HepG2 (cell line): ENCODE results near the gene KLHL30.

Experiments used
- CHD4 ChIP-seq: fragments of 200-600 bp; sonication (generic); IDR thresholded peaks from 2 replicates; pipeline ENCODE4 v1.7.0; 2017; ENCODE audit warnings: mild to moderate bottlenecking, low read length, borderline replicate concordance
- CTCF ChIP-seq: sonication (generic); formaldehyde crosslinking; IDR thresholded peaks from 2 replicates; pipeline ENCODE4 v1.5.0; 2020; ENCODE audit warnings: mild to moderate bottlenecking, missing genetic modification reagents, moderate library complexity
- ELF1 ChIP-seq: sonication (generic); formaldehyde crosslinking; IDR thresholded peaks from 2 replicates; pipeline ENCODE4 v1.4.0; 2020; ENCODE audit warnings: missing genetic modification reagents
- EZH2 ChIP-seq: conservative IDR thresholded peaks from 2 replicates; pipeline ENCODE4 v1.6.1; 2012; ENCODE audit warnings: mild to moderate bottlenecking, low read depth, low read length, moderate library complexity
- HIVEP1 ChIP-seq: sonication (generic); formaldehyde crosslinking; IDR thresholded peaks from 2 replicates; pipeline ENCODE4 v1.4.0; 2020; ENCODE audit warnings: mild to moderate bottlenecking, missing genetic modification reagents
- KDM2A ChIP-seq: sonication (generic); formaldehyde crosslinking; IDR thresholded peaks from 2 replicates; pipeline ENCODE4 v1.4.0; 2020; ENCODE audit warnings: low read depth, missing genetic modification reagents, borderline replicate concordance
- MAFF ChIP-seq: IDR thresholded peaks from 2 replicates; pipeline ENCODE4 v1.6.1; 2011; ENCODE audit warnings: low read depth, low read length, improper control_type of control experiment
- RAD21 ChIP-seq: fragments of 450-650 bp; formaldehyde crosslinking; IDR thresholded peaks from 2 replicates; pipeline ENCODE4 v1.5.0; 2020; ENCODE audit warnings: mild to moderate bottlenecking
- RFX5 ChIP-seq: IDR thresholded peaks from 2 replicates; pipeline ENCODE4 v1.6.1; 2011; ENCODE audit warnings: low read depth, low read length, improper control_type of control experiment
- SALL2 ChIP-seq: sonication (generic); formaldehyde crosslinking; IDR thresholded peaks from 2 replicates; pipeline ENCODE4 v1.8.1; 2023; ENCODE audit warnings: mild to moderate bottlenecking, missing genetic modification reagents, inconsistent platforms
- ZC3H4 ChIP-seq: sonication (generic); formaldehyde crosslinking; IDR thresholded peaks from 2 replicates; pipeline ENCODE4 v1.4.0; 2020; ENCODE audit warnings: missing genetic modification reagents, borderline replicate concordance
- TF ChIP-seq, protein P1 (sequence below), 2 experiments: sonication (generic) in 1 of 2; formaldehyde crosslinking in 1 of 2; IDR thresholded peaks; 2 replicates each; pipeline versions ENCODE4 v1.5.1 to v1.6.1; 2011 to 2020; ENCODE audit warnings: borderline replicate concordance in 1 of 2, low read depth in 1 of 2, low read length in 1 of 2, mild to moderate bottlenecking in 1 of 2, missing genetic modification reagents in 1 of 2, moderate library complexity in 1 of 2

- no peak for TF ChIP-seq CTCF (CRISPR knock-in tag)
- no peak for TF ChIP-seq RAD21 (CRISPR knock-in tag)
- TF ChIP-seq EZH2, result no peak
- no peak for TF ChIP-seq CHD4
- TF ChIP-seq HIVEP1 (CRISPR knock-in tag), result no peak
- no peak for TF ChIP-seq MAFF
- TF ChIP-seq SALL2 (CRISPR knock-in tag), result no peak
- no peak for TF ChIP-seq ZC3H4 (CRISPR knock-in tag)
- TF ChIP-seq, protein P1, sequence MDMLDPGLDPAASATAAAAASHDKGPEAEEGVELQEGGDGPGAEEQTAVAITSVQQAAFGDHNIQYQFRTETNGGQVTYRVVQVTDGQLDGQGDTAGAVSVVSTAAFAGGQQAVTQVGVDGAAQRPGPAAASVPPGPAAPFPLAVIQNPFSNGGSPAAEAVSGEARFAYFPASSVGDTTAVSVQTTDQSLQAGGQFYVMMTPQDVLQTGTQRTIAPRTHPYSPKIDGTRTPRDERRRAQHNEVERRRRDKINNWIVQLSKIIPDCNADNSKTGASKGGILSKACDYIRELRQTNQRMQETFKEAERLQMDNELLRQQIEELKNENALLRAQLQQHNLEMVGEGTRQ (IDR thresholded peaks at IDR 0.05; ENCODE audit: low read depth, low read length), result no peak
- TF ChIP-seq, protein P1 (CRISPR knock-in tag; IDR thresholded peaks at IDR 0.05; ENCODE audit: borderline replicate concordance), result no peak
- TF ChIP-seq KDM2A (CRISPR knock-in tag), result no peak
- no peak for TF ChIP-seq RFX5
- TF ChIP-seq ELF1, result no peak
Measured at GRCh38 chr2:238161291-238162051, 23.0 kb downstream of the KLHL30 start.
